Naive thymus-derived CD4-positive, alpha-beta T cell (primary cell): Measurements from ENCODE around the gene CD6. TPM values are rescaled to one million over a fixed set of nuclear protein-coding genes. Genes with fewer than 3 reads are reported as not detected.

Source experiments
- ATAC-seq: fragments of 150-1000 bp; cut with Tn5 transposase; 2 replicates; pipeline ENCODE4 v1.10.0; 2021; ENCODE audit warnings: mild to moderate bottlenecking, moderate library complexity
- CTCF ChIA-PET: fragments of 350-600 bp; sonication (Branson Sonifier 250); formaldehyde crosslinking; loops from one replicate; lab custom pipeline; 2021; ENCODE audit warnings: antibody characterized with exemption; lab: Charles Lee
- POLR2A ChIA-PET: fragments of 350-600 bp; sonication (Branson Sonifier 250); formaldehyde crosslinking; loops from one replicate; lab custom pipeline; 2021; ENCODE audit warnings: antibody characterized with exemption, inconsistent platforms; lab: Charles Lee
- DNase-seq, 9 donors: peaks; one replicate each; pipeline versions ENCODE4 v3.0.0 to v3.0.0-alpha.2; 2020 to 2022; ENCODE audit warnings: mixed read lengths in 1 of 9
- H3K27ac ChIP-seq: one replicate; pipeline ENCODE4 v1.7.0; 2013; ENCODE audit warnings: mild to moderate bottlenecking, low read depth, low read length, moderate library complexity
- H3K27me3 ChIP-seq, 2 donors: one replicate each; pipeline ENCODE4 v1.7.0; 2013; ENCODE audit warnings: low read length in 2 of 2, mild to moderate bottlenecking in 2 of 2, moderate library complexity in 2 of 2; ENCODE audit not compliant: control insufficient read depth in 2 of 2, insufficient read depth in 2 of 2
- H3K36me3 ChIP-seq, 3 experiments: 1 replicate in 2 of 3; 2 replicates in 1 of 3; pipeline ENCODE4 v1.7.0; 2013; ENCODE audit warnings: low read length in 3 of 3, mild to moderate bottlenecking in 3 of 3, moderate library complexity in 1 of 3; ENCODE audit not compliant: insufficient read depth in 3 of 3, control insufficient read depth in 2 of 3
- H3K4me1 ChIP-seq, 2 donors: one replicate each; pipeline ENCODE4 v1.7.0; 2013; ENCODE audit warnings: low read length in 2 of 2, mild to moderate bottlenecking in 2 of 2, moderate library complexity in 1 of 2; ENCODE audit not compliant: control insufficient read depth in 2 of 2, insufficient read depth in 2 of 2
- H3K4me3 ChIP-seq: 2 replicates; pipeline ENCODE4 v1.7.0; 2013; ENCODE audit warnings: mild to moderate bottlenecking, low read length
- H3K9me3 ChIP-seq, 3 experiments: 1 replicate in 2 of 3; 2 replicates in 1 of 3; pipeline ENCODE4 v1.7.0; 2013; ENCODE audit warnings: low read length in 3 of 3; ENCODE audit not compliant: control insufficient read depth in 2 of 3
- H3K27ac Mint-ChIP-seq, 9 donors: one replicate each; pipeline ENCODE4 v1.8.0; 2020 to 2022; ENCODE audit warnings: mixed read lengths in 9 of 9, mild to moderate bottlenecking in 8 of 9, moderate library complexity in 5 of 9, inconsistent platforms in 2 of 9
- H3K27me3 Mint-ChIP-seq, 5 donors: one replicate each; pipeline ENCODE4 v1.8.0; 2021 to 2022; ENCODE audit warnings: mixed read lengths in 5 of 5, mild to moderate bottlenecking in 1 of 5
- H3K36me3 Mint-ChIP-seq, 5 donors: one replicate each; pipeline ENCODE4 v1.8.0; 2020 to 2022; ENCODE audit warnings: mixed read lengths in 5 of 5, mild to moderate bottlenecking in 3 of 5, inconsistent platforms in 1 of 5
- H3K4me1 Mint-ChIP-seq, 7 donors: one replicate each; pipeline ENCODE4 v1.8.0; 2020 to 2022; ENCODE audit warnings: mixed read lengths in 7 of 7, mild to moderate bottlenecking in 3 of 7, inconsistent platforms in 1 of 7
- H3K4me3 Mint-ChIP-seq, 10 donors: one replicate each; pipeline ENCODE4 v1.8.0; 2020 to 2022; ENCODE audit warnings: mild to moderate bottlenecking in 10 of 10, mixed read lengths in 10 of 10, moderate library complexity in 6 of 10, inconsistent platforms in 2 of 10
- H3K9me3 Mint-ChIP-seq, 11 donors: one replicate each; pipeline ENCODE4 v1.8.0; 2020 to 2022; ENCODE audit warnings: mixed read lengths in 11 of 11, mild to moderate bottlenecking in 4 of 11, inconsistent platforms in 1 of 11, moderate library complexity in 1 of 11
- intact Hi-C, 2 donors: fragments of 100-400 bp; cut with micrococcal nuclease; formaldehyde crosslinking; loops; one replicate each; pipeline ENCODE4 v1.15.1; 2023
- polyA plus RNA-seq, 2 donors: library from polyadenylated mRNA; unstranded; fragments of 300-500 nt; fragmentation: Illumina TruSeq; gene quantifications; one replicate each; pipeline ENCODE4 v1.2.3, GENCODE V29; 2021
- total RNA-seq, 6 experiments: library from RNA in 5 of 6; stranded (reverse) in 5 of 6; gene quantifications; 1 replicate in 5 of 6; 2 replicates in 1 of 6; pipeline ENCODE4 v1.2.3 and lab custom pipeline; 2021 to 2026

CD6 gene
- total and polyA plus RNA-seq, 7 experiments from 2014 or later, result 195 to 653 (median 416) TPM

GRCh38 chr11:61027141-61027840 is 55.8 kb downstream of the CD6 start:
- Mint-ChIP-seq H3K36me3 (peaks cover 0 to 33% (median 0%) of the 10 kb centered on the region in 5 donors), H3K4me1 (peaks cover 64 to 97% (median 90%) of the 10 kb centered on the region in 7 donors), H3K27me3 (no peaks in the 10 kb centered on the region), H3K4me3 (peak overlapping the region; percentile 78 to 91 (median 86)), H3K9me3 (peaks cover 0 to 3% (median 0%) of the 10 kb centered on the region in 11 donors), H3K27ac (peak overlapping the region; percentile 91 to 99 (median 97))
- ChIA-PET CTCF (interaction anchor here (0.6 to 2.1 kb wide), 9 partner anchors 9 to 145 kb away, joined by 3 to 10 read pairs (median 3); no protein-coding TSS in a partner anchor), POLR2A (interaction anchor here (0.8 to 11.1 kb wide), 22 partner anchors 9 to 85 kb away, joined by 3 to 210 read pairs (median 4); no protein-coding TSS in a partner anchor)
- H3K36me3 ChIP-seq, result no peaks in the 10 kb centered on the region
- DNase-seq, result peak in 5 of 9 donors; percentile 51 to 57 (median 55)
- intact Hi-C loops, result loop anchor here (2.0 to 10.0 kb wide), 6 partner anchors 44 to 1528 kb away; partner anchors contain the start of genes CD6 (in 1 of the 2) and TMEM109 (in 1 of the 2)
- H3K4me3 ChIP-seq, result peak overlapping the region; percentile 51
- ATAC-seq, result no peak
- no peaks in the 10 kb centered on the region for H3K27me3 ChIP-seq
- H3K27ac ChIP-seq, result peak overlapping the region; percentile 76
- H3K9me3 ChIP-seq, result no peaks in the 10 kb centered on the region
- H3K4me1 ChIP-seq, result peaks cover 54 to 67% of the 10 kb centered on the region in 2 donors

GRCh38 chr11:61028135-61028729 is 56.8 kb downstream of the CD6 start:
- Histone ChIP-seq H3K27me3 (no peaks in the 10 kb centered on the region), H3K36me3 (no peaks in the 10 kb centered on the region), H3K9me3 (no peaks in the 10 kb centered on the region), H3K27ac (peak overlapping the region; percentile 76), H3K4me3 (peak overlapping the region; percentile 30), H3K4me1 (peaks cover 44 to 57% of the 10 kb centered on the region in 2 donors)
- Mint-ChIP-seq H3K36me3 (peaks cover 0 to 37% (median 0%) of the 10 kb centered on the region in 5 donors), H3K4me3 (peak overlapping the region; percentile 78 to 91 (median 86)), H3K27ac (peak overlapping the region; percentile 91 to 99 (median 97)), H3K9me3 (no peaks in the 10 kb centered on the region), H3K4me1 (peaks cover 62 to 97% (median 90%) of the 10 kb centered on the region in 7 donors), H3K27me3 (no peaks in the 10 kb centered on the region)
- intact Hi-C loops, result loop anchor here (5.0 to 10.0 kb wide), 3 partner anchors 116 to 1527 kb away; partner anchors contain the start of gene TMEM109 (in 1 of the 2)
- CTCF ChIA-PET, result interaction anchor here (0.6 to 1.1 kb wide), 7 partner anchors 8 to 144 kb away, joined by 3 to 5 read pairs (median 3); no protein-coding TSS in a partner anchor
- peak in 3 of 9 donors; percentile 46 to 80 (median 60) for DNase-seq
- ATAC-seq, result peak; percentile 6
- POLR2A ChIA-PET, result interaction anchor here (0.8 to 11.1 kb wide), 15 partner anchors 8 to 84 kb away, joined by 3 to 210 read pairs (median 4); no protein-coding TSS in a partner anchor

GRCh38 chr11:61032824-61033223 is 61.3 kb downstream of the CD6 start:
- no peaks in the 10 kb centered on the region for H3K27me3 Mint-ChIP-seq
- DNase-seq (no peak), ATAC-seq (no peak)
- H3K4me1 ChIP-seq, result peaks cover 12 to 61% of the 10 kb centered on the region in 2 donors
- peak overlapping the region in 1 of 10 donors; percentile 2 for H3K4me3 Mint-ChIP-seq
- no peaks in the 10 kb centered on the region for H3K27me3 ChIP-seq
- H3K4me3 ChIP-seq, result no peak overlapping the region
- H3K27ac Mint-ChIP-seq, result peak overlapping the region in 7 of 9 donors; percentile 51 to 91 (median 67)
- no peaks in the 10 kb centered on the region for H3K36me3 ChIP-seq
- ChIA-PET CTCF (no interaction called here), POLR2A (interaction anchor here (0.8 to 2.0 kb wide), 2 partner anchors 9 to 72 kb away, joined by 3 to 10 read pairs; no protein-coding TSS in a partner anchor)
- H3K4me1 Mint-ChIP-seq, result peaks cover 50 to 94% (median 90%) of the 10 kb centered on the region in 7 donors
- peaks cover 0 to 43% (median 0%) of the 10 kb centered on the region in 5 donors for H3K36me3 Mint-ChIP-seq
- no peaks in the 10 kb centered on the region for H3K9me3 Mint-ChIP-seq
- intact Hi-C loops, result no loop called here
- no peaks in the 10 kb centered on the region for H3K9me3 ChIP-seq
- no peak overlapping the region for H3K27ac ChIP-seq

- CTCF ChIA-PET, result no interaction called here
- no peaks in the 10 kb centered on the region for H3K27me3 ChIP-seq
- H3K4me1 Mint-ChIP-seq, result peaks cover 44 to 91% (median 86%) of the 10 kb centered on the region in 7 donors
- peaks cover 0 to 43% (median 0%) of the 10 kb centered on the region in 5 donors for H3K36me3 Mint-ChIP-seq
- intact Hi-C loops, result no loop called here
- no peak overlapping the region for H3K4me3 ChIP-seq
- DNase-seq (no peak), ATAC-seq (no peak)
- H3K27ac Mint-ChIP-seq, result peak overlapping the region in 8 of 9 donors; percentile 10 to 91 (median 60)
- H3K9me3 Mint-ChIP-seq, result no peaks in the 10 kb centered on the region
- H3K4me3 Mint-ChIP-seq, result peak overlapping the region in 1 of 10 donors; percentile 2
- H3K9me3 ChIP-seq, result no peaks in the 10 kb centered on the region
- no peaks in the 10 kb centered on the region for H3K27me3 Mint-ChIP-seq
- peaks cover 6 to 56% of the 10 kb centered on the region in 2 donors for H3K4me1 ChIP-seq
- H3K36me3 ChIP-seq, result no peaks in the 10 kb centered on the region
- POLR2A ChIA-PET, result interaction anchor here (0.8 to 2.0 kb wide), 3 partner anchors 9 to 72 kb away, joined by 3 to 10 read pairs (median 4); no protein-coding TSS in a partner anchor
- H3K27ac ChIP-seq, result no peak overlapping the region
Observed at GRCh38 chr11:61033417-61033816, 61.9 kb downstream of the CD6 start.

- Histone ChIP-seq H3K4me1 (peaks cover 0 to 49% of the 10 kb centered on the region in 2 donors), H3K9me3 (no peaks in the 10 kb centered on the region), H3K27ac (no peak overlapping the region), H3K27me3 (no peaks in the 10 kb centered on the region), H3K36me3 (no peaks in the 10 kb centered on the region), H3K4me3 (no peak overlapping the region)
- POLR2A ChIA-PET, result interaction anchor here (0.7 to 2.2 kb wide), 10 partner anchors 8 to 77 kb away, joined by 3 to 10 read pairs (median 4); no protein-coding TSS in a partner anchor
- H3K4me1 Mint-ChIP-seq, result peaks cover 40 to 90% (median 84%) of the 10 kb centered on the region in 7 donors
- H3K27me3 Mint-ChIP-seq, result no peaks in the 10 kb centered on the region
- DNase-seq (no peak), ATAC-seq (no peak)
- intact Hi-C loops, result no loop called here
- CTCF ChIA-PET, result interaction anchor here (0.5 to 0.8 kb wide), 2 partner anchors 31 to 51 kb away, joined by 3 read pairs; no protein-coding TSS in a partner anchor
- peaks cover 0 to 41% (median 0%) of the 10 kb centered on the region in 5 donors for H3K36me3 Mint-ChIP-seq
- H3K9me3 Mint-ChIP-seq, result no peaks in the 10 kb centered on the region
- peak overlapping the region in 2 of 10 donors; percentile 38 to 82 for H3K4me3 Mint-ChIP-seq
- H3K27ac Mint-ChIP-seq, result peak overlapping the region in 6 of 9 donors; percentile 10 to 91 (median 65)
Observed at GRCh38 chr11:61034111-61034510, 62.6 kb downstream of the CD6 start.
